IPS DF 19.7 (cell line): ENCODE data around the gene ADSL.
"Not testable (repeated sequence)": the region's sequence is repeated elsewhere in the genome, so short reads cannot be mapped to it uniquely, and the experiment has no call there.

Experiments used
- DNase-seq: peaks from one replicate; pipeline ENCODE4 v3.0.0-alpha.2; 2013; ENCODE audit warnings: low read depth, low spot score

Gene ADSL

DNA sequence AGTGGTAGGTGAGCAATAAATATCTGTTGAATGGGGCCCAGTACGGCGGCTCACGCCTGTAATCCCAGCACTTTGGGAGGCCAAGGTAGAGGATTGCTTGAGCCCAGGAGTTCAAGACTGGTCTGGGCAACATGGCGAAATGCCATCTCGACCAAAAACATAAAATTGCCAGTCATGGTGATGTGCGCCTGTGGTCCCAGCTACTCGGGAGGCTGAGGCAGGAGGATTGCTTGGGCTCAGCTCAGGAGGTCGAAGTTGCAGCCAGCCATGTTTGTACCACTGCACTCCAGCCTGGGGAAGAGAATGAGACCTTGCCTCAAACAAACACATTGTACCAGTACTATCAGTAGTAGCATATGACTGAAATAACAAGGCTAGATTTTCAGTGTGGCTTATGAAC is 28.3 kb downstream of the ADSL start:
- DNase-seq = no peak

DNA sequence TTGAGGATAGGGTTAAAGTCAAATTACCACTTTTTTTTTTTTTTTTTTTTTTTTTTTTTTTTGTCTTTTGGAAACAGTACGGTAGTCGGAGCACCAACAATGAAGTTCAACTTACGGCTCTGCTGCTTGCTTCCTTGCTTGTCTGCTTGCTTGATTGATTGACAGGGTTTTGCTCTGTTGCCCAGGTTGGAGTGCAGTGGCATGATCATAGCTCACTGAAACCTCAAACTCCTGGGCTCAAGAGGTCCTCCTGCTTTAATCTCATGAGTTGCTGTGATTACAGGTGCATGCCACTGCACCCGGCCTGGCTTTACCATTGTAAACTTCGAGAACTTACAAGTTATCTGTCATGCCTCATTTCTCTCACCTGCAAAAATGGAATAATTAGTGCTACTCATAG is 29.8 kb downstream of the ADSL start:
- no peak for DNase-seq

DNA sequence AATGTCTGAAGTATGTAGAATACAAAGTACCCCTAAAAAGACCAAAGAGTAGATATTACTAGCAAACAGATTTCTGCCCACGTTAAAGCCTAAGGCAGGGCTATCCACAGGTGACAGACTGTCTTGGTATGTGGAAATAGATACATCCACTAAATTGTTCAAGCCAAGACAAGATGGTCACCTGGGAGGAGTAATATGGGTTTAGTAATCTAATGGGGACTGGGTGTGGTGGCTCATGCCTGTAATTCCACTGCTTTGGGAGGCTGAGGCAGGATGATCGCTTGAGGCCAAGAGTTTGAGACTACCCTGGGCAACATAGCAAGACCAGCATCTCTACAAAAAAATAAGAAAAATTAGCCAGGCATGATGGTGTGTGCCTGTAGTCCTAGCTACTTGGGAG is 31.6 kb downstream of the ADSL start:
- DNase-seq = no peak

DNA sequence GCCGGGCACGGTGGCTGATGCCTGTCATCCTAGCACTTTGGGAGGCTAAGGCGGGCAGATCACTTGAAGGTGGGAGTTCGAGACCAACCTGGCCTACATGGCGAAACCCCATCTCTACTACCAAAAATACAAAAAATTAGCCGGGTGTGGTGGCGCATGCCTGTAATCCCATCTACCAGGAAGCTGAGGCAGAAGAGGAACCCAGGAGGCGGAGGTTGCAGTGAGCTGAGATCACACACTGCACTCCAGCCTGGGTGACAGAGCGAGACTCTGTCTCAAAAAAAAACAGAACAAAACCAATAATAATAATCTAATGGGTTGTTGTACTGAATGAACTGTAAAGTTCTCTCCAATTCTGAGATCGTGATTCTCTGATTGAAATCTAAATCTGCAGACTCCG is 32.1 kb downstream of the ADSL start:
- DNase-seq = not testable (repeated sequence)

DNA sequence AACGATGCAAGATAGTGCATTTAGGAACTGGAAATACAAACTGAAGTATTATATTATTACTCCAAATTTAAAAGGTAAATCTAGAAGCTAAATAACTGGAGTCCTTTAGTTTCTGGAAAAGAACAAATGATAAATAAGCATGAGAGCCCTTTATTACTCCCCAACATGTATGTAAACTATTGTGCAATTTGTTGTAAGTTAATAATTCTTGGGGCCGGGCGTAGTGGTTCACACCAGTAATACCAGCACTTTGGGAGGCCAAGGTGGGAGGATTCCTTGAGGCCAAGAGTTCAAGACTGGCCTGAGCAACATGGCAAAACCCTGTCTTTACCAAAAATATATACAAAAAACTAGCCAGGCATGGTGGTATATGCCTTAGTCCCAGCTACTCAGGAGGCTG is 35.2 kb downstream of the ADSL start:
- DNase-seq = no peak

DNA sequence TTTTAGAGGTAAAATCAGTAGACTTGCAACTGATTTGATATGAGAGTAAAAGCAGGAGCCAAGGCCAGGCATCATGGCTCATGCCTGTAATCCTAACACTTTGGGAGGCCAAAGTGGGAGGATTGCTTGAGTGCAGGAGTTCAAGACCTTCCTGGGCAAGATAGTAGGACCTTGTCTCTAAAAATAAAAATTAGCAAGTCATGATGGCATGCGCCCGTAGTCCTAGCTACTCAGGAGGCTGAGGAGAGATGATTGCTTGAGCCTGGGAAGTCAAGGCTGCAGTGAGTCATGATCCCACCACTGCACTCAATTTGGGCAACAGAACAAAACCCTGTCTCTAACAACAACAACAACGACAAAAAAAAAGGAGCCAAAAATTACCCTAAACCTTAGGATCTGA is 37.6 kb downstream of the ADSL start:
- DNase-seq = no peak

DNA sequence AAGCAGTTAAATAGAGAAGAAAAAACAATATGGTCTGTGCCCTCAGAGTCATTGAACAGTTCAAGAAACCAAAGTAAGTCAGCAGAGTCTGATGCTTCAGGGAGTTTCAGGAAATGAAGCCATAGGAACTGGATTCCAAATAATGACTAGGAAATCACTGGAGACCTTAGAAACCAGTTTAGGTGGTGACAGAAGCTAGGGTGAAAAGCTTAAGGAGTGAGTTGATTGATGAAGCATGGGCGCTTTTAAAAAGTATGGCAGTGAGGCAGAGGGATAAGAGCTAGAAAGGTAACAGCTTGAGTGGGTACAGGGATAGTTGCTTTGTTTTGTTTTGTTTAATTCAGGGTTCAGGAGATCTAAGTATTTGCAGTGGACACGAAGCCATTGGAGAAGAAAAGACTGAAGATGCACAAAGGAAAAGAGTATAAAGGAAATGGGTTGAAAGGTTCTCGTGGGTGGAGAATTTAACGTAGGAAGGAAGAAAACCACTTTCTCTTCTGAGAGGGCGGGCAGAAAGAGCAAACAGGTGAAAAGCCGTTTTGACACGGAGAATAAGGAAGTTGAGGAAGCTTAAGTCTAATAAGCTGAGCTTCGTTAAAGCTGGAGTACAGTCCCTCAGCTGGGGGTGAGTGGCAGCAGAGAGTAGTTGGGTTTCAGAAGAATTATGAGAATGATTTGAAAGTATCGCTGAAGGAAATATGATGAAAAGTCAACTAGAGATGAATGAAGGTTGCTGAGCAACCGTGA is 38.9 kb downstream of the ADSL start:
- no peak for DNase-seq

DNA sequence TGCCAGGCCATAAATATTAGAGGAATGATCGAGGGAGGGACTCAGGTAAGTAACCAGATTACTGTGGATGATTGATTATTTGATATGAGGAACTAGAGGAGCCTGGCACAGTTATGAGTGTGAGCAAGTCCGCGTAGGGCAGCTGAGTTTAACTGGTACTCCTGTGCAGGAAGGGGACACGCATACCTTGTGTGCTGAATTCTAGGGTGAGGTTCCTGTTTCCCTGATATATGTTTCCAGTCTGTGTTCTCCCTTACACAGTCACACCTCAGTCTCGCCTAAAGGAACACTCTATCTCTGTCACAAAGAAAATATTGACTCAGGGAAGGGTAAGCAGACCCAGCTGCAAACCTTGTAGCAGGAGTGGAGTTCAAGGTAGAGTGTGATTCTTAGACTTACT is 41.4 kb downstream of the ADSL start:
- DNase-seq = no peak

DNA sequence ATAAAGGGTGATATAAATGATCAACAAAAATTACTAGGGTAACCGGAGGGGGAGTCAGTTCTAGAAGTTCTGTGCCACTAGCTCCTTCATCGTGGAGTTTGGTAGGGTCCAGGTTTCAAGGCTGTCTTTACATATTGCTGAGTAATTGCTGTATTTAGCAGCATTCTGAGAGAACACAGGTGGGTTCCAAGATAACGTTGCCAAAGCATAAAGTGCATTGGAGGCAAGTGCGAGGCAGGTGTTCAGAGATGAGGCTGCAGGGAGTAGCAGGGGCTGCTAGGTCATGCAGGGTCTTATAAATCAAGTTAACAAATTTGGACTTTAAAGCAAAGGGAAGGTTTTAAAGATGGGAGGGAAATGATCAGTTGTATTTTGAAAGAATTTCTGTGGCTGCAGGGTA is 41.9 kb downstream of the ADSL start:
- no peak for DNase-seq

DNA sequence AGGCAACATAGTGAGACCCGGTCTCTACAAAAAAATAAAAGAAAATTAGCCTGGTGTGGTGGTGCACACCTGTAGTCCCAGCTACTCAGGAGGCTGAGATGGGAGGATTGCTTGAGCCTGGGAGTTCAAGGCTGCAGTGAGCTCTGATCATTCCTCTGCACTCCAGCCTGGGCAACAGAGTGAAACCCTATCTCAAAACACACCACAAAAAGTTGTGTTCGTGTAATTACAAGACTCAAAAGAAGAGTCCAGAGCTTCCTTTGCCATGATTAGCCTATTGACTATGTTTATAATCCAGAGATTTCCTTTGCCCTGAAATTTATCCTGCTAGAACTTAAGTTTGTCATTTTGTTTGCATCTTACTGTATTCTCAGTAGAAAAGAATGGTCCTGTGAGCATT is 45.1 kb downstream of the ADSL start:
- no peak for DNase-seq

DNA sequence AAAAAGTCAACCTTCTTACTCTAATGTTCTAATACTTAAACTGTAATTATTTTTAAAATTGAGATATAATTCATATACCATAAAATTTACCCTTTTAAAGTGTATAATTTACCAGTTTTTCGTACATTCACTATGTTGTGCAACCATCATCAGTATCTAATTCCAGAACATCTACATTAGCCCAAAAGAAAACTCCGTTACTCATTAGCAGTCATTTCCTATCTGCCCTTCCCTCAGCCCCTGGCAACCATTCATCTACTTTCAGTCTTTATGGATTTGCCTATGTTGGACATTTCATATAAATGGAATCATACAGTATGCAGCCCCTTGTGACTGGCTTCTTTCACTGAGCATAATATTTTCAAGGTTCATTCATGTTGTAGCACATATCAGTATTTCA is 46.3 kb downstream of the ADSL start:
- no peak for DNase-seq

DNA sequence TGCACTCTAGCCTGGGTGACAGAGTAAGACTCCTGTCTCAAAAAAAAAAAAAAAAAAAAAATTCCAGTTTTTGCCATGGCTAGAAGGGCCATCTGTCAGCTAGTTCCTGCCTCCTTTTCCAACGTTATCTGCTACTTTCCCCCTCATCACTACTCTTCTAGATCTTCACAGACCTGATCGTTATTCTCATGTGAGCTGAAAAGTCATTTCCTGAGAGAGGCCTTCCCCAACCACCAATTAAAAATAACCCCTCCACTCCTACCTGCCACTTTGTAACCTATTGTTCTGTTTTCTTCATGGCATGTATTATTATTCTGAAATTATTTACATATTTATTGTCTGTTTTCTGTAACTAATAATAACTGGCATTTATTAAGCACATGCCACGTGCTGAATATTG is 48.3 kb downstream of the ADSL start:
- no peak for DNase-seq

DNA sequence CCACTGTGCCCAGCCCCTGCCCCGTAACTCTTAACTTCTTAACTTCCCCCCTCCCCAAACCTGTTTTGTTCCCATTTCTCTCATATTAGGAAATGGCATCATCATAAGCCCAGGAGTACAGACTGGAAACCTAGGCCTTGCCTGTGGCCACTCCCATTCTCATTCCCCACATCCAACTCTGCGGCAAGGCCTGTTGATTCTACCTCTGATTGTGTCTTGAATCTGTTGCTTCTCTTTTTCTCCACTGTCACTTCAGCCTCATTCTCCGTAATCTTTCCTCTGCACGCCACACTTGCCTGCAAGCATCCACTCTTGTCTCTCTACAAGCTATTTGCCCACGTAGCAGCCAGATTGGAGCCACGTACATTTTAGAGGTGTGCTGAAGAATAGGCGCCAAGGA is 49.3 kb downstream of the ADSL start:
- no peak for DNase-seq

DNA sequence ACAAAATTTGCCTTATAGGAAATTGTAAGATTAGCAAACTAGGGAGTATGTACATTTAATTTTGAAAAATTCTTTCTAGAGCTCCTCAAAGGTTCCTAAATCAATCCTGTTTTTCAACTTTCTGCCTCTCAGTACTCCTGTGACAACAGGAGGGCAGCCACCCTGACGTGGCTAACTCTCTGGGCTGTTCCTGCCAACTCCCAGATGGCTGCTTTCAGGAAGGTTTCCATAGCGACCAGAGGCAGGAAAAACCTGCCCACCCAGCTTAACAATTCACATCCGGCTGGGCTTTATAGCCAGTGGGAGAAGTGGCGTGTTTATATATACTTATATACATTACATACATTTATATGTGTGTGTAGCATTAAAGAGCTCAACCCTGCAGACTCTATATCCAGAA is 50.6 kb downstream of the ADSL start:
- DNase-seq = peak; percentile 35

DNA sequence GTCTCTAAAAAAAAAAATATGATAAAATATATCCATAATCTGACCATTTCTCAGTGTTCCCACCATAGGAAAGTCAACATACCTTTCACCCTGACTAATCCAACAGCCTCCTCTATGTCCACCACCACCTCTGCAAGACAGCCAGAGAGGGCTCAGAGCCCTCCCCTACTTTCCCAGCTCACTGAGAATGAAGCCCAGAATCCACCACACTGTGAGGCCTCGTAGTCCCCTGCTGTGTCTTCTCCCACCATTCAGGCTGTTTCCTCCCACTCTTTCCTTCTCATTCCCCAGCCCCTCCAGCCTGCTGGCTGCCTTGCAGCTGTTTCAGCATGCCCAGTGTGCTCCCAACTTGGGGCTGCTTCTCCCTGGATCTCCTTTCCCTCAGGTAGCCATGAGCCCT is 51.1 kb downstream of the ADSL start:
- DNase-seq = no peak

DNA sequence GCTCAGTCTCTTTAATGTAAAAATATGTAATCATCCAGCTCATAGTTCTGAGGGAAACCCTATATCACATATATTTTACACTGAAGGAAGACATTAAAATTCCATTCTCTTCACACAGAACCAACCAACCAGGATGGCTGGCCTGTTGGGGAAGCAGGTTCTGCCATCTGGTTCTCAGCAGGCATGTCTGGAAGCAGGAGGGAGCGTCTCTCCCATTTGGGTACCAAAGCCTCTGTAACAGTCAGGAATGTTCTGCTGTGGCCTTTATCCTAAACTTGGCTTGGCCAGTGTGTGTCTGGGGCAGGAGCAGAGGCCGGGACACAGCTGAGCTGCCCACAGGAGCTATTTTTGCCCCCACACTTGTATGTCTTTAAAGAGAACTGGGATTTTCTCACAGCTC is 53.3 kb downstream of the ADSL start:
- DNase-seq = no peak

DNA sequence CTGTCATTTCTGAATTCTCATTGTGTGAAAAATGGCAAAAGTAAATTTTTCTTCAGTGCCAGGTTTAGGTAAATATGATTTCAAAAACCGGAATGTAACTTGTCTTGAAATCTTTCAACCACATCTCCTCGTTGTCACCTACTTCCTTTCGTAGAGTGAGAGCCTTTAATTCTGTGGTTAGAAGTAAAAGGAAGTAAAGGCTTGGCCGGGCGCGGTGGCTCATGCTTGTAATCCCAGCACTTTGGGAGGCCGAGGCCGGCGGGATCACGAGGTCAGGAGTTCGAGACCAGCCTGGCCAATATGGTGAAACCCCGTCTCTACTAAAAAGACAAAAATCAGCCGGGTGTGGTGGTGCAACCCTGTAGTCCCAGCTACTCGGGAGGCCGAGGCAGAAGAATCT is 53.9 kb downstream of the ADSL start:
- no peak for DNase-seq

DNA sequence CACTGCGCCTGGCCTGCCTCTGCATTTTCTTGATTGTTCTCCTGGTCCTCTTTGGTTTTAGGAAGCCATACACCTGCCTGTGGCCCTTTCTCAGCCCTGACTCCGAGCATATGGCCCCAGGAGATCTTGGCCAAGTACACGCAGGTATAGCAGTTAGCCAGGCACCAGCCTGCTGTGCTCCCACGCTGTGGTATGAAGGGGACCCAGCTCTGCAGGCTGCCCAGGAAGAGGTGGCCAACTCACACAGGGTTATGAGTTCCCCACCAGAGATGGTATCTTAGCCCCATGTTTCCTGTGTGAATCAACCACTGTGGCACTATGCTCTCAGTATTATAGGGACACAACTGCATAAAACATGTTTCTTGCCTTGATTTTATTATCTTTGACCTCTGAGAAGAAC is 55.2 kb downstream of the ADSL start:
- no peak for DNase-seq

DNA sequence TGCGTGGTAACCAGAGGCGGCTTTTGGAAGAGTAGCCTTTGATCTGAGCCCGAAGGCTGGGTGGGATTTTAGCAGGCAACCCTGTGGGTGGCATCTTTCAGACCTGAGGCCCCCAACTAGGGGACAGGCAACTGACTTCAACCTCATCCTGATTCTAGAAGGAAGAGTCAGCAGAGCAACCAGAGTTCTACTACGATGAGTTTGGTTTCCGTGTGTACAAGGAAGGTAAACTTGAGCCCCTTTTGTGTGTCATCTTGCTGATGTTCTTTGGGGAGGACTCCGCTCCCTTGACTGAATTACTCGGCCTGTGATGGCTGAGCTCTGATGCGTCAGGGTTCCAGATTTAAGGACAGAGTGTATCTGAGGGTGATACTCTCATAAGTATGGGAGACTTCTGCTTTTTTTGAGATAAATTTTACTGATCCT is 55.7 kb downstream of the ADSL start:
- DNase-seq = no peak

DNA sequence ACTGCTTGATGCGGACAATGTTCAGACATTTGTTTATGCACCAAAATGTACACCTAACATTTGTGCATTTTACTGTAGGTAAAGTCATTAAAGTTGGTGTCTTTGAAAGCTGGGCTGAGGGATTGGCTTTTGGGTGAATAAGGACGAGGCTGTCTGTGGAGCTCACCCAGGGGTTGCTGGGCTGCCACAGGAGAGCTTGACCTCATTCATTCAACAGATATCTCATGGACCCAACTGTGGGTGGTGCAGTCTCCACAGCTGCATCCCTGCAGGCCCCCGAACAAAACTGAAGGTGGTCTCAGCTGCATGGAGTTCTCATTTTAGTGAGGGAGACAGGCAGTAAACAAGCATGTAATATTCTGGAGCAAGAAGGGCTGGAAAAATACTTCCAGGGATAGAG is 56.8 kb downstream of the ADSL start:
- no peak for DNase-seq

DNA sequence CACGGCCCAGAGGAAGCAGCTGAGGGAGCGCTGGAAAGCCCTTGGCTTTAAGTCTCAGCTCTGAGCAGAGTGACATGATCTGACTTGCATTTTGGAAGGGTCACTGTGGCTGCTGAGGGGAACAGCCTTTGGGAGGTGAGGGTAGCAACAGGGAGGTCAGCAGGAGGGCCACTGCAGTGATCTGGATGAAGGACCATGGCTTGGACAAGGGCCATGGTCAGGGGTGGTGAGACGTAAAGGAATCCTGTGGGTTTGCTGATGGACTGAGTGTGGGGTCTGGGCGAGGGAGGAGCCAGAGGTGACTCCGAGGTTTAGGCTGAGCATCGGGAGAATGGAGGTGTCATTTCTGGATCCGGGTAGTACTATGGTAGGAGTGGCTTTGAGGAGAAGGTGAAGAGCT is 57.4 kb downstream of the ADSL start:
- DNase-seq = no peak

DNA sequence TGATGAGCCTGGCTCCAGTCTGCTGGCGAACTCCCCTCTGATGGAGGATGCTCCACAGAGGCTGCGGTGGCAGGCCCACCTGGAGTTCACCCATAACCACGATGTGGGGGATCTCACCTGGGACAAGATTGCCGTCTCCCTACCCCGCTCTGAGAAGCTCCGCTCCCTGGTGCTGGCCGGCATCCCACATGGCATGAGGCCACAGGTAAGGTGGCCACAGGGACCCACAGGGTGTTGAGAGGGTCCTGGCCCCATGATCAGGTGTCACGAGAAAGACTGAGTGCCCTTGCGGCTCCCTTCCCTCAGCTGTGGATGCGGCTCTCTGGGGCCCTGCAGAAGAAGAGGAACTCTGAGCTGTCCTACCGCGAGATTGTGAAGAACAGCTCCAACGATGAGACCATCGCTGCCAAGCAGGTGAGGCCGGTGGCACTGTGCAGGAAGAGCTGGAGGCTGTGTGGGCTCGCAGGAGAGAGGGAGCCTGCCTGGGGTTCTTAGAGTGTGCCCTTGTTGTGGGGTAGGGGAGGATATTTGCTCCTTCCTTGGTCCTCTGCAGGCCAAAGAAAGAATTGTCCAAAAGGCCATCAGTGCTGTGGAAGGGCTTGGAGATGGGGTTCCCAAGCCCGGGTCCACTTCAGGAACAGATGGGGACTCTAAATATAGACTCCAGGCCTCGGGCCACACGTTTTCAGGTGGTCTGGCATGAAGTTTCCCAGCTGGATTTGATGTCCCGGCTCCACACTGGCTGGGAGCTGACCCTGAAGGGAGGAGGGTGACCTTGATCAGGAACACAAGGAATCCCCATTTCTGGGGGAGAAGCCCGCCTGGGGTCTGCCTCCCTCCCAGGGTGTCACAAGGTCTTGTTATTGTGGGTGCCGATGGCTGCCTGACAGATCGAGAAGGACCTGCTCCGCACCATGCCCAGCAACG is 58.2 kb downstream of the ADSL start:
- no peak for DNase-seq
